ENCODE results near the gene CCR6. TPM values are rescaled to one million over a fixed set of nuclear protein-coding genes. Genes with fewer than 3 reads are reported as not detected.
"Not testable (repeated sequence)": the region's sequence is repeated elsewhere in the genome, so short reads cannot be mapped to it uniquely, and the experiment has no call there.

The CCR6 gene
- total RNA-seq, 2 experiments from 2014 or later: 0.10 to 0.35 TPM

DNA sequence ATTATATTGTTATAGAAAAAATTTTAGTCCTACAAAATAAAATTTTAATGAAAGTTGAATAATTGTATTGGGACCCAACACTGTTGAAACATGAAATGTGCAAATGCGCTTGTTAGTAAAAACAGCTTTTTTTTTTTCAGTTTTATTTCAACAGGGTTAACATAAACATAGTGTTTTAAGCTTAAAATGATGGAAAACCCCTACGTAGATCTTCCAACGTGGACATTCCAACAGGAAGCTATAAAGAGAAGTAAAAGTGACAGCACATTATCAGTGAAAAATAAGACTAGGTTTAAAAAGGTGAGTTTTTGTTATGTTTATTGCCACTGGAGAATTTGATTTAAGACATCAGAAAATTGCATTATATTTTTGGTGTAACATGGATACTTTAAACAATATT is 41.4 kb downstream of the CCR6 start:
- no peaks in the 10 kb centered on the region for H4K20me1 ChIP-seq (ENCODE audit: insufficient read depth, low read length)
- no peak overlapping the region for H2AFZ ChIP-seq (ENCODE audit: low read length)
- intact Hi-C loops (cut with micrococcal nuclease; ENCODE audit: unreplicated experiment): no loop called here
- no peaks in the 10 kb centered on the region for H3K9me2 ChIP-seq (ENCODE audit: insufficient read depth, low read length)
- no peaks in the 10 kb centered on the region for H3K9me3 ChIP-seq (ENCODE audit: low read length)
- TF ChIP-seq, protein P1, sequence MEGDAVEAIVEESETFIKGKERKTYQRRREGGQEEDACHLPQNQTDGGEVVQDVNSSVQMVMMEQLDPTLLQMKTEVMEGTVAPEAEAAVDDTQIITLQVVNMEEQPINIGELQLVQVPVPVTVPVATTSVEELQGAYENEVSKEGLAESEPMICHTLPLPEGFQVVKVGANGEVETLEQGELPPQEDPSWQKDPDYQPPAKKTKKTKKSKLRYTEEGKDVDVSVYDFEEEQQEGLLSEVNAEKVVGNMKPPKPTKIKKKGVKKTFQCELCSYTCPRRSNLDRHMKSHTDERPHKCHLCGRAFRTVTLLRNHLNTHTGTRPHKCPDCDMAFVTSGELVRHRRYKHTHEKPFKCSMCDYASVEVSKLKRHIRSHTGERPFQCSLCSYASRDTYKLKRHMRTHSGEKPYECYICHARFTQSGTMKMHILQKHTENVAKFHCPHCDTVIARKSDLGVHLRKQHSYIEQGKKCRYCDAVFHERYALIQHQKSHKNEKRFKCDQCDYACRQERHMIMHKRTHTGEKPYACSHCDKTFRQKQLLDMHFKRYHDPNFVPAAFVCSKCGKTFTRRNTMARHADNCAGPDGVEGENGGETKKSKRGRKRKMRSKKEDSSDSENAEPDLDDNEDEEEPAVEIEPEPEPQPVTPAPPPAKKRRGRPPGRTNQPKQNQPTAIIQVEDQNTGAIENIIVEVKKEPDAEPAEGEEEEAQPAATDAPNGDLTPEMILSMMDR (conservative IDR thresholded peaks at IDR 0.05; ENCODE audit: low read length): no peak
- no peak for TF ChIP-seq EZH2phosphoT487 (IDR thresholded peaks at IDR 0.05; ENCODE audit: borderline replicate concordance, low read depth, low read length)
- no TSS peak for BruUV-seq (replicated peaks)
- ChIA-PET CTCF (ENCODE audit: unreplicated experiment) (no interaction called here), POLR2A (interaction anchor here (0.5 to 2.5 kb wide), 5 partner anchors 9 to 666 kb away, joined by 3 to 8 read pairs (median 3); no protein-coding TSS in a partner anchor)
- H3K27ac ChIP-seq (ENCODE audit: low read depth, low read length, poor library complexity, severe bottlenecking): no peak overlapping the region
- no peaks in the 10 kb centered on the region for H3K79me2 ChIP-seq (ENCODE audit: insufficient read depth, low read depth, low read length)
- H3K4me3 ChIP-seq (ENCODE audit: low read depth, low read length, poor library complexity, severe bottlenecking): no peak overlapping the region
- no peak for DNase-seq (ENCODE audit: low spot score)
- H3K4me1 ChIP-seq (ENCODE audit: insufficient read depth, low read length, poor library complexity, severe bottlenecking): no peaks in the 10 kb centered on the region
- H3K4me2 ChIP-seq (ENCODE audit: low read length): no peak overlapping the region
- no peaks in the 10 kb centered on the region for H3K36me3 ChIP-seq (ENCODE audit: insufficient read depth, low read length)

DNA sequence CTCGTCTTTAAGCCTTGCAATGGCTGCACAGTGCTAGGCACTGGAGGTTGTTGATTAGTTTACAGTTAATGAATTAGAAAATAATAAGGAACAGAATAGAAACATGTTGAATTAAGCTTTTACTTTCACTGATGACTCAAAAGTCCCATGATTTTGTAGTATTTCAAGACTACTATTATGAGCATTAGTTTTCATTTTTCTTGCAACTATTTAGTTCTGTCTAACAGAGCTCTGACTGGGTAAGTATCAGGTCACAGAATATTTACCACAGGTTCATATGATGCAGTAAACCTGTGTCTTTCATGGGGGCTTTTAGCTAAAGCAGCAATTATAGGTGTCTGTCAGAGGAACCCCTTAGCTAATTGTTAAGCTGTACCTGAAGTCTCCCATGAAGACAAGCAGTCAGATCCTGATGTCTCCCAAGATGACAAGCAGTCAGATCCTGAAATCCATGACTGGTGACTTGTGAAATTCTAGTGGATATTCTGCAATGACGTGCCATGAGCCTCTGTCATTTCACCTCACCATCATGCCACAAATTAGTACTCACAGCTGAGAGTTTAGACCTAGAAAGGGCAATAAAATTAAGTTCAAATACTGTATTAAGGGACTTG is 43.1 kb downstream of the CCR6 start:
- Histone ChIP-seq H3K4me2 (ENCODE audit: low read length) (no peak overlapping the region), H3K4me1 (ENCODE audit: insufficient read depth, low read length, poor library complexity, severe bottlenecking) (no peaks in the 10 kb centered on the region), H2AFZ (ENCODE audit: low read length) (no peak overlapping the region), H4K20me1 (ENCODE audit: insufficient read depth, low read length) (no peaks in the 10 kb centered on the region), H3K27ac (ENCODE audit: low read depth, low read length, poor library complexity, severe bottlenecking) (no peak overlapping the region), H3K79me2 (ENCODE audit: insufficient read depth, low read depth, low read length) (no peaks in the 10 kb centered on the region), H3K36me3 (ENCODE audit: insufficient read depth, low read length) (no peaks in the 10 kb centered on the region), H3K9me3 (ENCODE audit: low read length) (no peaks in the 10 kb centered on the region), H3K9me2 (ENCODE audit: insufficient read depth, low read length) (no peaks in the 10 kb centered on the region), H3K4me3 (ENCODE audit: low read depth, low read length, poor library complexity, severe bottlenecking) (no peak overlapping the region)
- intact Hi-C loops (cut with micrococcal nuclease; ENCODE audit: unreplicated experiment): no loop called here
- CTCF ChIA-PET (ENCODE audit: unreplicated experiment): interaction anchor here (0.6 kb wide), 1 partner anchor 210 kb away, joined by 22 read pairs; no protein-coding TSS in a partner anchor
- BruUV-seq (replicated peaks): no TSS peak
- no peak for DNase-seq (ENCODE audit: low spot score)
- TF ChIP-seq EZH2phosphoT487 (IDR thresholded peaks at IDR 0.05; ENCODE audit: borderline replicate concordance, low read depth, low read length): no peak
- TF ChIP-seq, protein P1 (conservative IDR thresholded peaks at IDR 0.05; ENCODE audit: low read length): no peak
- POLR2A ChIA-PET: interaction anchor here (1.2 kb wide), 1 partner anchor 15 kb away, joined by 3 read pairs; no protein-coding TSS in a partner anchor

DNA sequence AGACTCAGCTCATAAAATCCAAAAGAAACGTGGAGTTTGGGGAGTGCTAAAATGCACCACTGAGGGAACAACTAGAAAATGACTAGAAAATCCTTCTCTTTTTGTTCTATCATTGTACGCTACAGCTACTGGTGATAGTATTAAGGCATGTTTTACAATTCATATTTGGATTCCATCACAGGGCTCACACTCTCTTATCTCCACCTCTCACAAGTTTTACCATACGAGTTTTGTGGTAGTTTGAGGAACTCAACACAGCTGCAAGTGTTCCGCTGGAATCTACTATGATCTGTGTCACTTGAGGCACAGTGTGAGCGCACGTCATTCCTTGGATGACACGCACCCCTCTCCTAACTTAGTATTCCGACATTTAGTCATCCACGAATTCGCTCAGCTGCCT is 44.8 kb downstream of the CCR6 start:
- H3K4me2 ChIP-seq (ENCODE audit: low read length); H2AFZ ChIP-seq (ENCODE audit: low read length); H3K9me2 ChIP-seq (ENCODE audit: insufficient read depth, low read length); H3K4me1 ChIP-seq (ENCODE audit: insufficient read depth, low read length, poor library complexity, severe bottlenecking); POLR2A ChIA-PET; DNase-seq (ENCODE audit: low spot score); CTCF ChIA-PET (ENCODE audit: unreplicated experiment); H3K4me3 ChIP-seq (ENCODE audit: low read depth, low read length, poor library complexity, severe bottlenecking); H4K20me1 ChIP-seq (ENCODE audit: insufficient read depth, low read length); intact Hi-C loops (cut with micrococcal nuclease; ENCODE audit: unreplicated experiment); H3K79me2 ChIP-seq (ENCODE audit: insufficient read depth, low read depth, low read length); H3K36me3 ChIP-seq (ENCODE audit: insufficient read depth, low read length); BruUV-seq (replicated peaks); H3K9me3 ChIP-seq (ENCODE audit: low read length); H3K27ac ChIP-seq (ENCODE audit: low read depth, low read length, poor library complexity, severe bottlenecking): not testable (repeated sequence)

DNA sequence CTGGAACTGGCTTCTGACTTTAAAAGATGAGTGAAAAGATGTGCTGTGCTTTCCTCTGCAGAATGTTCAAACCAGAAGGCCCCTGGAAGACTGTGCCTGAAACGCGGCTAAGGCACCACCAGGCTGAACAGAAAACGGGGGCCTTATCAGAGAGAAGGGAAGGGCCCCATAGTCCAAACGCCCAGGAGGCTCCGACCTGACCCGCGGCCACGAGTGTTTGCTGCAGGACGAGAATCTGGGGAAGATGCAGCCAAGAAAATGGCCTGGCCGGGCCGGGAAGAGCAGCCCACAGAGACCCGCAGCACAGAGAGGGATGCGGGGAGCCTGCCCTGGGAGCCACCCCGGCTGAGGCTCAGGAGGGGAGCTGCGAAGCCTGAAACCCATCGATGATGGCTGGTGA is 45.4 kb downstream of the CCR6 start:
- CTCF ChIA-PET (ENCODE audit: unreplicated experiment): not testable (repeated sequence)

DNA sequence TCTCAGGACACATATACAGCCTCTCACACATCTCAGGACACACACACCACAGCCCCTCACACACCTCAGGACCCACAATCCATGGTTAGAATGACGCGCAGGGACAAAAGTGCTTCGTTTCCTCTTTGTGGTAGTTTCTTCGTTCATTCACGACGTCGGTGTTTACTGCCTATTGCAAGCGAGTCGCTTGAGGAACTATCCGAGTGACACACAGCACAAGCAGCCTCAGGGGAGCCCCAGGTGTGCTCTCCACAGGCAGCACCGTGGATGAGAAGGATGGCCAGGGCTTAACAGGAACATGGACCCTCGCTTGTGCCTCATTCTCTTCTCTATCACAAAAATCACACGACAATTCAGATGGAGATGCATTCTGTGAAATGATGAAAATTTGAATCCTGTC is 47.0 kb downstream of the CCR6 start:
- H3K36me3 ChIP-seq (ENCODE audit: insufficient read depth, low read length); H2AFZ ChIP-seq (ENCODE audit: low read length); CTCF ChIA-PET (ENCODE audit: unreplicated experiment); H4K20me1 ChIP-seq (ENCODE audit: insufficient read depth, low read length); intact Hi-C loops (cut with micrococcal nuclease; ENCODE audit: unreplicated experiment); H3K4me1 ChIP-seq (ENCODE audit: insufficient read depth, low read length, poor library complexity, severe bottlenecking); BruUV-seq (replicated peaks); H3K4me2 ChIP-seq (ENCODE audit: low read length); H3K9me2 ChIP-seq (ENCODE audit: insufficient read depth, low read length); H3K4me3 ChIP-seq (ENCODE audit: low read depth, low read length, poor library complexity, severe bottlenecking); H3K79me2 ChIP-seq (ENCODE audit: insufficient read depth, low read depth, low read length); H3K27ac ChIP-seq (ENCODE audit: low read depth, low read length, poor library complexity, severe bottlenecking); DNase-seq (ENCODE audit: low spot score); POLR2A ChIA-PET; H3K9me3 ChIP-seq (ENCODE audit: low read length): not testable (repeated sequence)

More for the DNA sequence above, 45.4 kb downstream of the CCR6 start:
- H3K79me2 ChIP-seq (ENCODE audit: insufficient read depth, low read depth, low read length); BruUV-seq (replicated peaks); H3K9me2 ChIP-seq (ENCODE audit: insufficient read depth, low read length); H4K20me1 ChIP-seq (ENCODE audit: insufficient read depth, low read length); POLR2A ChIA-PET; H3K36me3 ChIP-seq (ENCODE audit: insufficient read depth, low read length); H3K27ac ChIP-seq (ENCODE audit: low read depth, low read length, poor library complexity, severe bottlenecking); H3K9me3 ChIP-seq (ENCODE audit: low read length); H3K4me3 ChIP-seq (ENCODE audit: low read depth, low read length, poor library complexity, severe bottlenecking); H2AFZ ChIP-seq (ENCODE audit: low read length); H3K4me1 ChIP-seq (ENCODE audit: insufficient read depth, low read length, poor library complexity, severe bottlenecking); H3K4me2 ChIP-seq (ENCODE audit: low read length); DNase-seq (ENCODE audit: low spot score); intact Hi-C loops (cut with micrococcal nuclease; ENCODE audit: unreplicated experiment): not testable (repeated sequence)

Data from OCI-LY7 (cell line).